Peyer's patch (tissue), 4 donors: ENCODE results near the gene ACIN1. TPM values are rescaled to one million over a fixed set of nuclear protein-coding genes. Genes with fewer than 3 reads are reported as not detected.

ENCODE experiments used
- DNase-seq, 3 donors: peaks; one replicate each; pipeline ENCODE4 v3.0.0-alpha.2; 2017 to 2019
- H3K27ac ChIP-seq, 4 donors: fragments of 200-600 bp; sonication (generic); one replicate each; pipeline ENCODE4 v1.5.1; 2016 to 2019
- H3K27me3 ChIP-seq, 2 donors: fragments of 200-600 bp; sonication (generic); one replicate each; pipeline ENCODE4 v1.5.1; 2019
- H3K36me3 ChIP-seq, 3 donors: fragments of 200-600 bp; sonication (generic); one replicate each; pipeline ENCODE4 v1.5.1; 2016 to 2019
- H3K4me1 ChIP-seq, 4 donors: fragments of 200-600 bp; sonication (generic); one replicate each; pipeline ENCODE4 v1.5.1; 2016 to 2019
- H3K4me3 ChIP-seq, 4 donors: fragments of 200-600 bp; sonication (generic); 1 replicate in 3 of 4; 2 replicates in 1 of 4; pipeline ENCODE4 v1.5.1; 2016 to 2019; ENCODE audit warnings: mild to moderate bottlenecking in 1 of 4
- H3K9me3 ChIP-seq, 4 donors: fragments of 200-600 bp; sonication (generic); one replicate each; pipeline ENCODE4 v1.5.1; 2016 to 2019; ENCODE audit warnings: mild to moderate bottlenecking in 1 of 4
- POLR2A ChIP-seq, 2 donors: fragments of 450-650 bp; IDR thresholded peaks; one replicate each; pipeline ENCODE4 v1.5.1; 2017; ENCODE audit warnings: antibody characterized with exemption in 2 of 2, mild to moderate bottlenecking in 2 of 2, moderate library complexity in 2 of 2
- total RNA-seq, 4 donors: library from RNA; depleted of rRNA; stranded (reverse); fragments of >200 nt; gene quantifications; one replicate each; pipeline ENCODE4 v1.1.0, GENCODE V29; 2016
- TF ChIP-seq, protein P1 (sequence below), 6 experiments: fragments of 450-650 bp in 4 of 6; fragments of 200-600 bp in 2 of 6; sonication (generic) in 1 of 6; IDR thresholded peaks; one replicate each; pipeline ENCODE4 v1.5.1; 2017 to 2019; ENCODE audit warnings: antibody characterized with exemption in 6 of 6, mild to moderate bottlenecking in 3 of 6, moderate library complexity in 1 of 6

The ACIN1 gene
- total RNA-seq, 4 donors from 2014 or later, result 130 to 281 (median 238) TPM

DNA sequence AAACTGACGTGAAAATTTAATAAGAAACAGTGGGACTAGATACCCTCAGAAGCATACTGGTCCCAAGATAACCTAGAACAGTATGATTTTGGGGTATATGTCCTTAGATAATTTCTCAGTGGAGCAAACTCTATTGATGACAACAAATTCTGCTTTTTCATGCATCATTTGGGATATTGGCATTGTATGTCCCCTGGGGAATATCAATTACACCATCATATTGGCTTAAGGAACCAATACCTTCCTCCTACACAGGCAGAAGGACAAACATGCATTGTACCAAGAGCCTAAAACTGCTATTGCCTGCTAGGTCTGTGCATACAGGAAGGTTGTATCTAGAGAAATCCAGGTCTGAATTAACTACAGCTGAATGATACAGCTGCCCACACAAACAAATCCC, 20.0 kb downstream of the ACIN1 start:
- Histone ChIP-seq H3K4me1 (peaks cover 0 to 55% (median 7%) of the 10 kb centered on the region in 4 donors), H3K36me3 (peaks cover 0 to 76% (median 3%) of the 10 kb centered on the region in 3 donors), H3K27me3 (no peaks in the 10 kb centered on the region), H3K9me3 (no peaks in the 10 kb centered on the region), H3K27ac (peak overlapping the region in 1 of 4 donors; percentile 6), H3K4me3 (no peak overlapping the region)
- DNase-seq, result no peak
- TF ChIP-seq POLR2A (IDR thresholded peaks at IDR 0.05), result no peak
- TF ChIP-seq, protein P1, sequence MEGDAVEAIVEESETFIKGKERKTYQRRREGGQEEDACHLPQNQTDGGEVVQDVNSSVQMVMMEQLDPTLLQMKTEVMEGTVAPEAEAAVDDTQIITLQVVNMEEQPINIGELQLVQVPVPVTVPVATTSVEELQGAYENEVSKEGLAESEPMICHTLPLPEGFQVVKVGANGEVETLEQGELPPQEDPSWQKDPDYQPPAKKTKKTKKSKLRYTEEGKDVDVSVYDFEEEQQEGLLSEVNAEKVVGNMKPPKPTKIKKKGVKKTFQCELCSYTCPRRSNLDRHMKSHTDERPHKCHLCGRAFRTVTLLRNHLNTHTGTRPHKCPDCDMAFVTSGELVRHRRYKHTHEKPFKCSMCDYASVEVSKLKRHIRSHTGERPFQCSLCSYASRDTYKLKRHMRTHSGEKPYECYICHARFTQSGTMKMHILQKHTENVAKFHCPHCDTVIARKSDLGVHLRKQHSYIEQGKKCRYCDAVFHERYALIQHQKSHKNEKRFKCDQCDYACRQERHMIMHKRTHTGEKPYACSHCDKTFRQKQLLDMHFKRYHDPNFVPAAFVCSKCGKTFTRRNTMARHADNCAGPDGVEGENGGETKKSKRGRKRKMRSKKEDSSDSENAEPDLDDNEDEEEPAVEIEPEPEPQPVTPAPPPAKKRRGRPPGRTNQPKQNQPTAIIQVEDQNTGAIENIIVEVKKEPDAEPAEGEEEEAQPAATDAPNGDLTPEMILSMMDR (IDR thresholded peaks at IDR 0.05), result no peak

- Histone ChIP-seq H3K27ac (peak overlapping the region; percentile 62 to 73 (median 70)), H3K36me3 (peaks cover 0 to 65% (median 2%) of the 10 kb centered on the region in 3 donors), H3K4me3 (peak overlapping the region in 2 of 4 donors; percentile 71 to 75), H3K9me3 (no peaks in the 10 kb centered on the region), H3K27me3 (no peaks in the 10 kb centered on the region), H3K4me1 (peaks cover 0 to 43% (median 7%) of the 10 kb centered on the region in 4 donors)
- peak in 1 of 3 donors; percentile 44 for DNase-seq
- no peak for TF ChIP-seq POLR2A (IDR thresholded peaks at IDR 0.05)
- TF ChIP-seq, protein P1 (IDR thresholded peaks at IDR 0.05), result no peak
Observed at GRCh38 chr14:23071921-23072539, 22.9 kb downstream of the ACIN1 start.

GRCh38 chr14:23071244-23071920, 23.6 kb downstream of the ACIN1 start:
- H3K27ac ChIP-seq, result peak overlapping the region; percentile 62 to 73 (median 70)
- H3K36me3 ChIP-seq, result peaks cover 0 to 65% (median 2%) of the 10 kb centered on the region in 3 donors
- peak overlapping the region; percentile 46 to 75 (median 64) for H3K4me3 ChIP-seq
- peak; percentile 72 to 87 (median 87) for DNase-seq
- no peaks in the 10 kb centered on the region for H3K27me3 ChIP-seq
- TF ChIP-seq, protein P1 (IDR thresholded peaks at IDR 0.05), result no peak
- TF ChIP-seq POLR2A (IDR thresholded peaks at IDR 0.05), result peak in 1 of 2 donors; percentile 28
- peaks cover 0 to 39% (median 7%) of the 10 kb centered on the region in 4 donors for H3K4me1 ChIP-seq
- H3K9me3 ChIP-seq, result no peaks in the 10 kb centered on the region

- Histone ChIP-seq H3K9me3 (no peaks in the 10 kb centered on the region), H3K36me3 (peaks cover 0 to 65% (median 2%) of the 10 kb centered on the region in 3 donors), H3K4me1 (peaks cover 0 to 34% (median 7%) of the 10 kb centered on the region in 4 donors), H3K27ac (peak overlapping the region in 2 of 4 donors; percentile 62 to 68), H3K4me3 (peak overlapping the region; percentile 46 to 75 (median 64)), H3K27me3 (no peaks in the 10 kb centered on the region)
- peak in 2 of 3 donors; percentile 12 to 24 for DNase-seq
- TF ChIP-seq, protein P1 (IDR thresholded peaks at IDR 0.05), result no peak
- no peak for TF ChIP-seq POLR2A (IDR thresholded peaks at IDR 0.05)
Observed at GRCh38 chr14:23070262-23071129, 24.4 kb downstream of the ACIN1 start.

DNA sequence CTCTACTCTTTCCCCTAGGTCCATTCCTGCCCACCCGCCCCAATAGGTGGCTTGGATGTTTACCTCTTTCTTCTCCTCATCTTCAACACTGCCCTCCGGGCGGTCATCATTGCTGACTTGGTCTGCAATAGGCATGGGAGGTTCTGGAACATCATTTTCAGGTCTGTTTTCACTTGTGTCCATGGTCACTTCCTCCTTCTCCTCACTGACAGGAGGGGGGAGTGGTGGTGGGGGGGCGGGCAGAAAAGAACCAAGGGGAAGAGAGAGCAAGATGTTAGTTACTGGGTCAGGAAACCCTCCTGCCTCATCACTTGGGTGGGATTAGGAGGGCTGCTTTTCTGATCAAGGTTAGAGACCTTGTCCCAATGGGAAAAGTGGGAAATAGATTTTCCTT, 25.5 kb downstream of the ACIN1 start:
- Histone ChIP-seq H3K9me3 (no peaks in the 10 kb centered on the region), H3K27ac (peak overlapping the region in 1 of 4 donors; percentile 21), H3K36me3 (peaks cover 0 to 65% (median 2%) of the 10 kb centered on the region in 3 donors), H3K27me3 (no peaks in the 10 kb centered on the region), H3K4me1 (peaks cover 0 to 34% (median 7%) of the 10 kb centered on the region in 4 donors), H3K4me3 (no peak overlapping the region)
- TF ChIP-seq POLR2A (IDR thresholded peaks at IDR 0.05), result no peak
- TF ChIP-seq, protein P1 (IDR thresholded peaks at IDR 0.05), result no peak
- peak in 2 of 3 donors; percentile 44 to 46 for DNase-seq
